HepG2 (cell line): ENCODE results near the gene SPON2. TPM values are rescaled to one million over a fixed set of nuclear protein-coding genes. Genes with fewer than 3 reads are reported as not detected.

Experiments
- CENPT ChIP-seq: sonication (generic); formaldehyde crosslinking; IDR thresholded peaks from 2 replicates; pipeline ENCODE4 v1.8.0; 2022; ENCODE audit warnings: low read depth, mild to moderate bottlenecking, moderate library complexity, missing genetic modification reagents
- CSRNP1 ChIP-seq: sonication (generic); formaldehyde crosslinking; IDR thresholded peaks from 2 replicates; pipeline ENCODE4 v1.8.1; 2023; ENCODE audit warnings: mild to moderate bottlenecking, missing genetic modification reagents
- DR1 ChIP-seq: sonication (generic); formaldehyde crosslinking; IDR thresholded peaks from 2 replicates; pipeline ENCODE4 v1.8.0; 2021; ENCODE audit warnings: mild to moderate bottlenecking, missing genetic modification reagents, inconsistent platforms
- HNRNPK ChIP-seq: fragments of 200-400 bp; formaldehyde crosslinking; IDR thresholded peaks from 2 replicates; pipeline ENCODE4 v1.6.1; 2018; ENCODE audit warnings: low read length, low read depth, moderate library complexity, mild to moderate bottlenecking; ENCODE audit not compliant: poor library complexity, severe bottlenecking
- KAT2B ChIP-seq: fragments of 150-350 bp; IDR thresholded peaks from 2 replicates; pipeline ENCODE4 v1.6.1; 2014; ENCODE audit warnings: low read depth, low read length, borderline replicate concordance
- KDM4B ChIP-seq: sonication (generic); formaldehyde crosslinking; IDR thresholded peaks from 2 replicates; pipeline ENCODE4 v1.4.0; 2020; ENCODE audit warnings: missing genetic modification reagents
- MAFK ChIP-seq, 2 experiments: IDR thresholded peaks in 1 of 2; conservative IDR thresholded peaks in 1 of 2; 2 replicates each; pipeline ENCODE4 v1.6.1; 2011; ENCODE audit warnings: improper control_type of control experiment in 2 of 2, low read length in 2 of 2
- MYPOP ChIP-seq: sonication (generic); formaldehyde crosslinking; IDR thresholded peaks from 2 replicates; pipeline ENCODE4 v1.8.1; 2023; ENCODE audit warnings: mild to moderate bottlenecking, moderate library complexity, missing genetic modification reagents
- NFAT5 ChIP-seq: sonication (generic); formaldehyde crosslinking; IDR thresholded peaks from 2 replicates; pipeline ENCODE4 v1.4.0; 2020; ENCODE audit warnings: missing genetic modification reagents
- POLR2A ChIP-seq, 2 experiments: IDR thresholded peaks; 2 replicates each; pipeline ENCODE4 v1.6.1; 2011; ENCODE audit warnings: low read depth in 2 of 2, low read length in 2 of 2, mild to moderate bottlenecking in 1 of 2, moderate library complexity in 1 of 2; ENCODE audit not compliant: insufficient read depth in 1 of 2
- RFX1 ChIP-seq: fragments of 450-650 bp; IDR thresholded peaks from 2 replicates; pipeline ENCODE4 v1.6.1; 2017
- SMARCE1 ChIP-seq: fragments of 450-650 bp; IDR thresholded peaks from 2 replicates; pipeline ENCODE4 v1.6.1; 2017; ENCODE audit warnings: borderline replicate concordance
- TARDBP ChIP-seq: sonication (generic); formaldehyde crosslinking; IDR thresholded peaks from 2 replicates; pipeline ENCODE4 v1.8.0; 2022; ENCODE audit warnings: mild to moderate bottlenecking, missing genetic modification reagents
- TP53 ChIP-seq: sonication (generic); formaldehyde crosslinking; conservative IDR thresholded peaks from 2 replicates; pipeline ENCODE4 v1.4.0; 2020; ENCODE audit warnings: missing genetic modification reagents
- ZFY ChIP-seq: sonication (generic); formaldehyde crosslinking; IDR thresholded peaks from 2 replicates; pipeline ENCODE4 v1.4.0; 2020; ENCODE audit warnings: missing genetic modification reagents
- ZNF430 ChIP-seq: sonication (generic); formaldehyde crosslinking; IDR thresholded peaks from 2 replicates; pipeline ENCODE4 v1.9.0; 2021; ENCODE audit warnings: mild to moderate bottlenecking, missing genetic modification reagents
- ZNF512 ChIP-seq: sonication (generic); formaldehyde crosslinking; IDR thresholded peaks from 2 replicates; pipeline ENCODE4 v1.4.0; 2020; ENCODE audit warnings: mild to moderate bottlenecking, missing genetic modification reagents
- ZNF614 ChIP-seq: IDR thresholded peaks from 2 replicates; pipeline ENCODE4 v1.6.1; 2018; ENCODE audit warnings: missing biosample characterization, missing genetic modification reagents, inconsistent platforms, borderline replicate concordance
- polyA plus RNA-seq, 8 experiments: library from polyadenylated mRNA; depleted of rRNA in 3 of 8; stranded (reverse) in 7 of 8; unstranded in 1 of 8; fragments of >200 nt; fragmentation: Illumina TruSeq in 4 of 8; extraction: Trizol in 4 of 8; gene quantifications; 2 replicates each; pipeline versions ENCODE4 v1.2.1 to v1.2.3, GENCODE V29; 2011 to 2016; ENCODE audit warnings: low read depth in 4 of 8, missing spikeins in 1 of 8, mixed read lengths in 1 of 8; ENCODE audit not compliant: insufficient read depth in 1 of 8
- total RNA-seq, 5 experiments: library from RNA; depleted of rRNA; stranded (reverse); fragments of >200 nt; fragmentation: Illumina TruSeq; extraction: Trizol; gene quantifications; 2 replicates each; pipeline ENCODE4 v1.2.3, GENCODE V29; 2016; ENCODE audit warnings: low read depth in 1 of 5

SPON2 gene
- total and polyA plus RNA-seq, 2 of the 13 experiments (the other 11 are each of a cell fraction or from before 2014, with no cell fraction given): 17.4 to 55.2 TPM

GRCh38 chr4:1172228-1172851, at the start of gene SPON2 (continued):
- TF ChIP-seq KAT2B (no peak), ZFY (peak; percentile 50), CSRNP1 (CRISPR knock-in tag) (no peak), MAFK (conservative IDR thresholded peaks at IDR 0.05 in 1 of 2, IDR thresholded peaks at IDR 0.05 in 1 of 2; ENCODE audit: low read length in 2 of 2) (no peak), DR1 (peak; percentile 31; the same call in 1 of the 2 replicates), NFAT5 (CRISPR knock-in tag) (0 out of 2 replicates have a peak, but pooled peaks have one; percentile 21), SMARCE1 (no peak), POLR2A (IDR thresholded peaks at IDR 0.05; ENCODE audit: insufficient read depth in 1 of 2, low read depth in 2 of 2, low read length in 2 of 2) (no peak), TP53 (CRISPR knock-in tag) (no peak), RFX1 (no peak), KDM4B (CRISPR knock-in tag) (no peak), ZNF430 (CRISPR knock-in tag) (no peak), CENPT (CRISPR knock-in tag) (no peak), HNRNPK (peak; percentile 98), TARDBP (CRISPR knock-in tag) (no peak), MYPOP (CRISPR knock-in tag) (no peak), ZNF512 (CRISPR knock-in tag) (no peak), ZNF614 (CRISPR knock-in tag) (no peak)
